Hematopoietic multipotent progenitor cell treated with erythropoietin and hydrocortisone succinate and interleukin-3 and kit ligand, for 4 days (in vitro differentiated cells): ENCODE results near the gene NPAT.

Experiments used
- DNase-seq: peaks from one replicate; pipeline ENCODE4 v3.0.0-alpha.2; 2015

The NPAT gene

DNA sequence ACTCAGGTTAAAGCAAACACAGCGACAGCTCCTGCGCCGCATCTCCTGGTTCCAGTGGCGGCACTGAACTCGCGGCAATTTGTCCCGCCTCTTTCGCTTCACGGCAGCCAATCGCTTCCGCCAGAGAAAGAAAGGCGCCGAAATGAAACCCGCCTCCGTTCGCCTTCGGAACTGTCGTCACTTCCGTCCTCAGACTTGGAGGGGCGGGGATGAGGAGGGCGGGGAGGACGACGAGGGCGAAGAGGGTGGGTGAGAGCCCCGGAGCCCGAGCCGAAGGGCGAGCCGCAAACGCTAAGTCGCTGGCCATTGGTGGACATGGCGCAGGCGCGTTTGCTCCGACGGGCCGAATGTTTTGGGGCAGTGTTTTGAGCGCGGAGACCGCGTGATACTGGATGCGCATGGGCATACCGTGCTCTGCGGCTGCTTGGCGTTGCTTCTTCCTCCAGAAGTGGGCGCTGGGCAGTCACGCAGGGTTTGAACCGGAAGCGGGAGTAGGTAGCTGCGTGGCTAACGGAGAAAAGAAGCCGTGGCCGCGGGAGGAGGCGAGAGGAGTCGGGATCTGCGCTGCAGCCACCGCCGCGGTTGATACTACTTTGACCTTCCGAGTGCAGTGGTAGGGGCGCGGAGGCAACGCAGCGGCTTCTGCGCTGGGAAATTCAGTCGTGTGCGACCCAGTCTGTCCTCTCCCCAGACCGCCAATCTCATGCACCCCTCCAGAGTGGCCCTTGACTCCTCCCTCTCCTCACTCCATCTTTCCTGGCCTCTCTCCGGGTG lies at the start of gene NPAT, which contains the start of gene ATM:
Gene NPAT (minus strand): TSS at position 65 of the 774 bp plus-strand sequence. CDS start 102 bp downstream, outside the sequence.
Gene ATM (plus strand): TSS at position 494 of the 774 bp plus-strand sequence. CDS start 4,558 bp downstream, outside the sequence.
- peak; percentile 99 for DNase-seq

DNA sequence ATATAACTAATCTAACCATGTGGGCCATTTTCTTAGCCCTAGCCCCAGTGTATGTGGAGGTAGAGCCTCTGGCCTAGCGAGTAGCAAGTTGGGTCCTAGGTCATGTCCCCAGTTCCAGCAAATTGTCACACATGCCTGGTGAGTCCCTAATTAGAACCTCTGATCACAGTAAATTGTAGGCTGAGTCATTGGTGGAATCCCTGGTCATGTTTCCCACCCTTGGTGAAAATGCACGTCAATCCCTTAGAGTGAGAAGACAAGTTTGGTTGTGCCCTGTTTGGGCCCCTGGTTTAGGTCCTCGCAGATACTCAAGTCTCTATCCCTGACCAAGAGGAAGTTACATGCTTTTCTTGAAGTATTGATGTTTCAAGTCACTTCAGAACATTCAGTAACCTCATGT lies 47.1 kb upstream of the NPAT start:
- DNase-seq = no peak

DNA sequence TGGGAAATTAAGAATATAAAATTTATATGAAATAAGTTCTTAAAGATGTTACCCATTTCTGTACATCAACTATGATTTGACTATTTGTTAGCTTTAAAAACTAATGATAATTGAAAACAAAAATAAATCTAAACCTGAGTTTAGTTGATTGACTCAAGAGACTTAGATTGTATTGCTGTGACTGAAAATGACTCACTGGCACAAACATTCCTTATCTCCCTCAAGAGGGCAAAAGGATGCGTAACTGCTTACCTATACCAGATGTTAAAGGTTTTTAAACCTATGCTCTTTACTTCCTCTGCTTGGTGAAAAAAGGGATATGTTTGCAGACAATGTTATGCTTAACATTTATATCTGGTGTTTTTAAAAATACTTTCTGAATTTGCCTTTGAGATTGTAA lies 30.7 kb upstream of the NPAT start:
- no peak for DNase-seq

DNA sequence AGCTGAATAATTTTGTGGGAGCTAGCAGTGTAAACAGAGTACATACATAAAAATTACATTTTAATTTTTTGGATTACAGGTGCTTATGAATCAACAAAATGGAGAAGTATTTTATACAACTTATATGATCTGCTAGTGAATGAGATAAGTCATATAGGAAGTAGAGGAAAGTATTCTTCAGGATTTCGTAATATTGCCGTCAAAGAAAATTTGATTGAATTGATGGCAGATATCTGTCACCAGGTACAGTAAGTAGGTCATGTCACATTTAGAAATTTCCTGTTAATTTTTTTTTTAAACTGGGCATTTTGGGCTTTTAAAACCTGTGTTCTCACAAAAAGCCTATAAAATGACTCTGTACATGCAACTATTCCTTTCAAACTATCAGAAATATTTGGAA lies 24.4 kb upstream of the NPAT start:
- DNase-seq = no peak

DNA sequence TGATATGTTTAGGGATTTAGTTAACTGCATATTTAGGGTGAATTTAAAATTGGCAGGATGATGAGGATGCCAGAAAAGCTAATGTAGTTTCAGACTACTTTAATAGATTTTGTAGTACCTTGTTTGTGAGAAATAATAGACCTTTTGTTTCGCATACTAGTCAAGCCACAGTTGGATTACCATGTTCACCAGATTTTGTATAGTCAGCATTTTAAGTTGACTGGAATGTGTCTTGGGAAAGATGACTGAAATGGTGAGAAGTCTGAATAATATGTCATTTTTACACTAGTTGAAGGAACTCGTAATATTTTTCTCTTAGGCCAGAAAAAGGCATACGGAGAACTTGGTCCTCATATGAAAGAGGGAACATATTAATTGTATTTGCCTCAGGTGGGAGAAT lies 23.9 kb upstream of the NPAT start:
- DNase-seq = no peak

DNA sequence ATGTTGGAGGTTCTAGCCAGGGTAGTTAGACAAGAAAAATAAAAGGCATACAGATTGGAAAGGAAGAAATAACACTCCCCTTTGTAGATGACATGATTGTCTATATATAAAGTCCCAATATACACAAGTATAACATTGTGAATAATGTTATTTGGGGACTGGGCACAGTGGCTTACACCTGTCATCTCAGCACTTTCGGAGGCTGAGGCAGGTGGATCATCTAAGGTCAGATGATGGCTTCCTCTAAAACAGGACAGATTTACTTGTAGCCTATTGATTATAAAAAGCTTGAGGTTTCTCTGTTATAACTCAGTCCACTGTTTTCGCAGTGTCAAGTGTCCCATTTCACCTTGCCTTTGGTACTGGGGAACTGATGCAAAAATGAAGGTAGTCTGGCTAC lies 20.0 kb upstream of the NPAT start:
- DNase-seq = no peak

DNA sequence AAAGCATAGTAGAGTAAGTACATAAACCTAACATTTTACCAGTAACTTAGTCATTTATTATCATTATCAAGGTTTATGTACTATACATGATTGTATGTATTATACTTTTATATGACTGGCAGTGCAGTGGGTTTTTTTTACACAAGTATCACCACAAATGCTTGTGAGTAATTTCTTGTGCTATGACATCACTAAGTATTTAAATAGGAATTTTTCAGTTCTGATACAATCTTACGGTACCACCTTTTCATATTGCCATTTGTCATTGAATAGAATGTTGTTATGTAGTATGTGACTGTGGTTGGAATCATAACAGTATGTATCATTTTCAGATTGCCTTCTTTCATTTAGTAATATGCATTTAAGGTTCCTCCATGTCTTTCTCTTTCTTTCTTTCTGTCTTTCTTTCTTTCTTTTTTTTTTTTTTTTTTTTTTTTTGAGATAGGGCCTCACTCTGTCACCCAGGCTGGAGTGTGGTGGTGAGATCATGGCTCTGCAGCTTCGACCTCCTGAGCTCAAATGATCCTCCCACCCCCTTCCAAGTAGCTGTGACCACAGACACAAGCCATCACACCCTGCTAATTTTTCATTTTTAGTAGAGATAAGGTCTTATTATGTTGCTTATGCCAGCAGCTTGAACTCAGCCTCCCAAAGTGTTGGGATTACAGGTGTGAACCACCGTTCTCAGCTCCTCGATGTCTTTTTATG lies 19.0 kb upstream of the NPAT start:
- peak; percentile 73 for DNase-seq

DNA sequence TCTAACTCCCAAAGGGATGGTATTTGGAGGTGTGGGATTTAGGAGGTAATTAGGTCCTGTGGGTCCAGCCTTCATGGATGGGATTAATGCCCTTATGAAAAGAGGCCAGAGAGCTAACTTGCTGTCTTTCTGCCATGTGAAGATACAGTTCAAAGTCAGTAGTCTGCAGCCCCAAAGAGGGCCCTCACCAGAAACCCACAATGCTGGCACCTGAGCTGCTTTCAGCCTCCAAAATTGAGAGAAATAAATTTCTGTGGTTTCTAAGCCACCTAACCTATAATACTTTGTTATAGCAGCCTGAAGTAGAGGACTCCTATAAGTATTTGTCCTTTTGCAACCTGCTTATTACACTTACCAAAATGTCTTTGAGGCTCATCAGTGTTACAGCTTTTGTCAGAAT lies 16.6 kb upstream of the NPAT start:
- no peak for DNase-seq

DNA sequence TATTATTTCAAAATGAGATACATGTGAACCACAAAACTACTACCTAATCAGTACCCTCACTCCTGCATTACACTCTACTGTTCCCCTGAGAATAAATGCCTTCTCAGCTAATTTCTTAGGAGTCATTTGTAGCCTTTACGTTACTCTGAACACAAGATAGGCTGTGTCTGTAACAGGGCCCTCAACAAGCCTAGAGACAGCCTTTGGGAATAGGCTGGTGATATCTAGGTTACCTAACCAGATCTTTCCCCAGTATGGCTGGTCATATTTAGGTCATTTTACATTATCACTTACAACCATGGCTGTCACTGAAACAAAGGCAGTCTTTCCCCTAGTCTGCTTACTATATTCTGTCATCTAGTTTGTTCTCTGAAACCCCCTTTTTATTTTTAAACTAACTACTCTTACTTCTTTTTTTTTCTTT lies 14.6 kb upstream of the NPAT start:
- no peak for DNase-seq

DNA sequence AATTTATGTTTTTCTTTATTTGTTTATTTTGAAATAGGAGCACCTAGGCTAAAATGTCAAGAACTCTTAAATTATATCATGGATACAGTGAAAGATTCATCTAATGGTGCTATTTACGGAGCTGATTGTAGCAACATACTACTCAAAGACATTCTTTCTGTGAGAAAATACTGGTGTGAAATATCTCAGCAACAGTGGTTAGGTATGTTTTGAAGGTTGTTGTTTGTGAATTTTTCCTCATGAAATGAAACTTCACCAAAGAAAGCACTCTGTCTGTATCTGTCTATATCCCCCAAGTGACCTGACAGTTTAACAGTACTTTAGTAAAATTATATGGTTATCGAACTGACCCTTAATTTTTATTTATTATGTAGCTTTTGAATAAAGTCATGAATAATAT lies 13.2 kb upstream of the NPAT start:
- no peak for DNase-seq

DNA sequence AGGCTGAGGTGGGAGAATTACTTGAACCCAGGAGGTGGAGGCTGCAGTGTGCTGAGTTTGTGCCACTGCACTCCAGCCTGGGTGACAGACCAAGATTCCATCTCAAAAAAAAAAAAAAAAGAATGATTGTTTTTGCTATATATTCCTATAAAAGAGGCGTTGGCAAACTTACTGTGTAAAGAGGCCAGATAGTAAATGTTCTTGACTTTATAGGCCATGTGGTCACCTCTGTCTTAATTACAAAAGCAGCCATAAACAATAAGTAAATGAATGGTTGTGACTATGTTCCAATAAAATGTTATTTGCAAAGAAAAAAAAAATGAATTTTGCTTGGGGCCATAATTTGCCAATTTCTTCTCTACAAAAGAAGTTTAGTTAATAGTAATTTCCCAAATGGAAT lies 12.8 kb upstream of the NPAT start:
- DNase-seq = no peak

DNA sequence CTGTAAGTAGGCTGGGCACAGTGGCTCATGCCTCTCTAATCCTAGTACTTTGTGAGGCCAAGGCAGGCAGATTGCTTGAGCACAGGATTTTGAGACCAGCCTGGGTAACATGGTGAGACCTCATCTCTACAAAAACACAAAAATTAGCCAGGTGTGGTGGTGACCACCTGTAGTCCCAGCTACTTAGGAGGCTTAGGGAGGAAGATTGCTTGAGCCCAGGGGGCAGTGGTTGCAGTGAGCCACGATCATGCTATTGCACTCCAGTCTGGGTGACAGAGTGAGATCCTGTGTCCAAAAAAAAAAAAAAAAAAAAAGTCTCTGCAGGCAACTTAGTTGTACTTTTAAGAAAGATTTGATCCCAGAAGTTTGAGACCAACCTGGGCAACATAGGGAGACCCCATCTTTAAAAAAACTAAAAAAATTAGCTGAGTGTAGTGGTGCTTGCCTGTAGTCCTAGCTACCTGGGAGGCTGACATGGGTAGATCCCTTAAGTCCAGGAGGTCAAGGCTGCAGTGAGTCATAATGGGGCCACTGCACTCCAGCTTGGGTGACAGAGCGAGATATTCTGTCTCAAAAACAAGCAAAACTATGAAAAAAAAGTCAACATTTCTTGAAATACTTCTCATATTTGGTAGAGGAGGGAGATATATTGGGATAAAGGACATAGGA lies 11.0 kb upstream of the NPAT start:
- no peak for DNase-seq

DNA sequence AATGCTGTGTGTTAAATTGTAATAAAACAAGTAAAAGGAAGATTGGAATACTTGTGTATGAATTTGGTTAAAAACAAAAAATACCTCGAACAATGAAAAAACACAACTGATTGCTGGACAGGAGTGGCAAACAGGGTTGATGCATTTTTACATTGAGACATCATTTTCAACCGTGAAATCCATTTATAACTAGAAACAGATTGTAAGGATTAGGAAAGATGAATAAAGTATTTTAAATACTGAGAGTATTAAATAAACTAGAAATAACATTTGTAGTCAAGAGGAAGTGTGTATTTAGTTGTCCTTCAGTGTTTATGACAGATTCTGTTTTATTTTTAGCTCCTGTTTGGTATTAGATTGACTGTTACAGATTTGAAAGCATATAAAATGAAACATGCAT lies 5.8 kb upstream of the NPAT start:
- DNase-seq = no peak

DNA sequence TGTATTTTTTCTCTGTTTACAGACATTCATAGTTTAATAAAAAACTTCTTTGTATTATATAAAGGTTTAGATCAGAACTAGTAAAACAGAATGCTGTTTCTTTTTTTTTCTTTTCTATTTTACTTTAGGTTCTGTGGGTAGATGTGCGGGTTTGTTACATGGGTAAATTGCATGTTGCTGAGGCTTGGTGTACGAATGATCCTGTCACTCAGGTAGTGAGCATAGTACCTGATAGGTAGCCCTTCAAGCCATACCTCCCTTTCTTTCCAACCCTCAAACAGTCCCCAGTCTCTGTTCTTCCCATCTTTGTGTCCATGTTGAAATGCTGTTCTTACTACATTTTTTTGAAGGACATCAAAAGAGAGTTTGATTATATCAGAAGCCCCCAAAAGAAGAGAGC lies 3.6 kb upstream of the NPAT start:
- no peak for DNase-seq

DNA sequence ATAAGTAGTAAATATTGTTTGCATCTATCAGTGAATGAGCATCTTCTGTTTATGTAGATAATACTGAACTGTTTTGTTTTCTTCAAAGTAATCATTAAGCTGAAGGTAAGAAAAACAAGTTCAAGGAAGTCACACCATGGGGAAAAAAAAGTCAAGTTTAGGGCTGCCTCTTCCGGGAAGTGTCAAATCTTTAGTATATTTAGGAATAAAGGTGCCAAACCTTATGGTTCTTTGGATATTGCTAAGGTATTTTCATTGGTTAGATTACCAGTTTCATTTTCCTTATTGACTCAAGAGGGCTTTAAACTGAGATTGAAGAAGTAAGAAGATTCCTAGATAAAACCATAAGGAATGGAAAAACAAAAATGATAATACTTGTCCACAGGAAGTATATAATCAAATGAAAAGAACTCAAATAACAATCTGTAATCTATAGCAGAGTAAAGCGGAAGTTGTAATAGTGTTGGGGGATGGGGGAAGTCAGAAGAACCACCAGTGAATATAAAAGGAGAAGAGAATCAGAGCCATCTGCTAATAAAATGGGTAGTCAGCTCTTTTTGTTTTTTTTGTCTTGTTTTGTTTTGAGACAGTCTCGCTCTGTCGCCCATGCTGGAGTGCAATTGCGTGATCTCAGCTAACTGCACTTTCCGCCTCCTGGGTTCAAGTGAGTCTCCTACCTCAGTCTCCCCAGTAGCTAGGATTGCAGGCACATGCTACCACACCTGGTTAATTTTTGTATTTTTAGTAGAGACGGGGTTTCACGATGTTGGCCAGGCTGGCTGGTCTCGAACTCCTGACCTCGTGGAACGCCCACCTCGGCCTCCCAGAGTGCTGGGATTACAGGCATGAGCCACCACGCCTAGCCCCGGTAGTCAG lies 2.7 kb upstream of the NPAT start:
- DNase-seq = peak; percentile 54

DNA sequence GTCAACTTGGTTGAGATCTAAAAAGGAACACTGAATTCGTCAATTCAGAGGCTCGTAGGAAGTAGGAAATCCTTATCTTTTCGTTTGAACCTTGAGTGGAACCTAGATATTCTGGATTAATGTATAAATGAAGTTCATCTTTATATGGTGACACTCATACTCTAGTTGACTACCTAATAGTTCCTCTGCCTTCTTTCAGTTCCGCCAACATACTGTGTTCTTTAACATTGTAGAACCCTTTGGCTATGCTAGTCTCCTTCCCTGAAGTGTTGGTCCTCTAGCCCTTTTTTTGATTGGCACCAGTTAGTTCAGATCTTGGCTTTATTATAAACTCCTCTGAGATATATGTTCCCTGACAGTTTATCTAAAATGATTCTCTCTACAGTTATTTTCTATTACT lies 1.9 kb upstream of the NPAT start:
- no peak for DNase-seq

DNA sequence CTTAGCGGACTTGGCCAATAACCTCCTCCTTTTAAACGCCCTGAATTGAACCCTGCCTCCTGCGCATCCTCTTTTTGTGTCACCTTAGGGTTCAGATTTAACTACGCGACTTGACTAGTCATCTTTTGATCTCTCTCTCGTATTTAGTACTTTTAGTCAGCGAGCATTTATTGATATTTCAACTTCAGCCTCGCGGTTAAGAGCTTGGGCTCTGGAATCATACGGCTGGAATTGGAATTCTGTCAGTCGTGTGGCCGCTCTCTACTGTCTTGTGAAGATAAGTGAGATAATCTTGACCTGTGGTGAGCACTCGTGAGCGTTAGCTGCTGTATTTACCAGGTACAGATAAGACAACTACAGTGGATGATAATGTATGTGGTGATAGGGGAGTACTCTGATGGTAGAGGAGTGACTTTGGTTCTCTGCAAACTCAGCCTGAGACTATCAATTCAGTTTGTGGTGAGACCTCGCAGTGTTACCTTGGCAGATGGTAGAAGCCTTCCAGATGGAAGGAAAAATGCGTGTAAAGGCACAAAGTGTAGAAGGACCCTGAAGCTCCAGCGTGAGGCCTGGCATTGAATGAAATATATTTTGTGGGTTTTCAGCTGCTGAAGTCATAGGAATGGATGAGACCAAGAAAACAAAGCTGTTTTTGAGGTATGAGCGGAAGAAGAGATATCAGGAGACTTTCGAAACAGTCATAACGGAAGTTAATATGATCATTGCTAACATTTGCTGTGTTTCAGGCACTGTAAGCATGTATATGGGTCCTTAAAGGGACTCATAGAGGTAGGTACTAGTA lies 1.1 kb upstream of the NPAT start:
- DNase-seq = peak; percentile 80

DNA sequence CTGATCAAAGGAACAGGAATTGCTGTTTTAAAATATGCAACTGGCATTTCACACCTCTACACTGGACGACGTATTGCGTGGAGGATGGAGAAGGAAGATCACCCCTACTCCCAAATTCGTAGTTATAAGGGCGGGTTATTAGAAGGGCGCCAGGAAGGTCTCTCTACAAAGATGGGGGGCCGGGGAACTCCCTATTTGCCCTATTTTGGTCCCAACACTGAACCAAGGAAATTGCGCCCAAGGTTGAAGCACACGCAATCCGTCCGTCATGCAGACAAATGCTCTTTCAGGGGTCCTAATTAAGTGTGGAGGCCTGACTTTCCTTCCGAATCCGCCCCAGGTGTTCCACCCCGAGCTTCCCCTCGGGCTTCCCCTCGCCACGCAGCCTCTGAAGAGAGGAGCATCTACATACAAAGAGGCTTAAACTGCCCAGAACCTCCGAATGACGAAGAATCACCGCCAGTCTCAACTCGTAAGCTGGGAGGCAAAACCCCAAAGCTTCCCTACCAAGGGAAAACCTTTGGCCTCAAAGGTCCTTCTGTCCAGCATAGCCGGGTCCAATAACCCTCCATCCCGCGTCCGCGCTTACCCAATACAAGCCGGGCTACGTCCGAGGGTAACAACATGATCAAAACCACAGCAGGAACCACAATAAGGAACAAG lies 396 bp downstream of the NPAT start:
- DNase-seq = no peak

DNA sequence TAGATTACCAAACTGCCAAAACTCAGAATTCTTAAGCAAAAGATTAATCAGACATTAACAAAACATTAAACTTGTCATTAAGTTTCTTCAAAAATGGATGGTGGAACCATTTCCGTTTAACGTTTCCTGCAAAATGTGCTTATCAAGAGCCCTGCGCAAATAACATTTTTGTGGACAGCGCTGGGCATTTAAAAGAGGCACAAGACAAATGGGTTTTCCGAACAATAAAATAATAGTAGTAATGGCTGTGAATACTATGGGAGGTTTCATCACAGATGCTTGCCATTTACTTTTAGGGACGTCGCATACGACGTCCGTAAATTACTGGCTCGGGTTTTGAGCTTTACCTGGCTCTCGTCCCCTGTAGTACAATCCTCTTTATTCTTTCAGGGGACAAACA lies 1.1 kb downstream of the NPAT start:
- peak; percentile 64 for DNase-seq

DNA sequence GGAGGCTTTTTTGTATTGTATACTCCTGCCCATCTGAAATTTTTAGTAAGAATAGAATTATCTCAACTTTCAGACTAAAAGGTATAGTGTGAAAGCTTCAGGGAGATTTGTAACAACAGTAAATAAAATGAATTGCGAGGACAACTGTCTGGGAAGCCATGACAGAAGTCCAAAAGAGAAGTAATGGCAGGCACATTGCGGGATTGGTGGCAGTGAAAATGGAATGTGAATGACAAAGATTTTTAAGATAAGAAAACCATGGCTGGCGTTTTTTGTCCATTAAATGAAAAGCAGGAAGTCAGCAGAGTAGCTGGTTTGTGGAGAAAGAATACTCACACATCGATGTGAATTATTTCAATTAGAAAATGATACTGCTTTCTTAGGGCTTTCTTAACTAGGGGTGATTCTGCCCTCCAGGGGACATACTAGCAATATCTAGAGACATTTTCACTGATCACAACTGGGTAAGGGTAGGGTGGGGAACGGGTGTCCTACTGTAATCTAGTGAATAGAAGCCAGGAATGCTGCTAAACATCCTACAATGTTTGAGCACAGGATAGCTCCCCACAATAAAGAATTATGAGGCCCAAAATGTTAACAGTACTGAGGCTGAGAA lies 1.6 kb downstream of the NPAT start:
- peak; percentile 65 for DNase-seq
